A549 (cell line): ENCODE data around the gene PGA5. TPM values are rescaled to one million over a fixed set of nuclear protein-coding genes. Genes with fewer than 3 reads are reported as not detected.

Experiments
- ATAC-seq, 2 experiments: fragments of 200-7000 bp in 1 of 2; fragments of >200 bp in 1 of 2; cut with Nextera tagmentation in 1 of 2; cut with Tn5 transposase in 1 of 2; 3 replicates each; pipeline versions ENCODE4 v1.8.0 to v1.9.1; 2018 to 2020; ENCODE audit warnings: mild to moderate bottlenecking in 1 of 2, moderate library complexity in 1 of 2
- CTCF ChIA-PET: fragments of 300-600 bp; sonication (Branson Sonifier 250); formaldehyde crosslinking; extraction: SDS; loops from one replicate; lab custom pipeline; 2021; ENCODE audit warnings: antibody characterized with exemption, inconsistent platforms; lab: Yijun Ruan, JAX
- POLR2A ChIA-PET: fragments of 350-600 bp; formaldehyde crosslinking; extraction: SDS; loops from one replicate; lab custom pipeline; 2021; ENCODE audit warnings: antibody characterized with exemption, inconsistent platforms; lab: Yijun Ruan, JAX
- DNase-seq, 2 experiments: peaks; one replicate each; pipeline versions ENCODE4 v3.0.0 to v3.0.0-alpha.2; 2011 to 2016; ENCODE audit warnings: low read depth in 1 of 2, low spot score in 1 of 2
- FAIRE-seq: peaks from 2 replicates; lab custom pipeline; 2011; peaks lifted over from hg19 to GRCh38; lab: Jason Lieb, UNC
- H3K27ac ChIP-seq, 2 experiments: fragments of >200 bp; sonication (Bioruptor Twin); formaldehyde crosslinking; 3 replicates each; pipeline ENCODE4 v1.5.1; 2016 to 2017
- H3K4me1 ChIP-seq: fragments of >200 bp; sonication (Bioruptor Twin); formaldehyde crosslinking; 3 replicates; pipeline ENCODE4 v1.6.1; 2016
- H3K4me2 ChIP-seq: fragments of >200 bp; sonication (Bioruptor Twin); formaldehyde crosslinking; 3 replicates; pipeline ENCODE4 v1.6.1; 2016
- H3K4me3 ChIP-seq: fragments of >200 bp; sonication (Bioruptor Twin); formaldehyde crosslinking; 3 replicates; pipeline ENCODE4 v1.5.1; 2016
- H3K9me3 ChIP-seq: fragments of >200 bp; sonication (Bioruptor Twin); formaldehyde crosslinking; 3 replicates; pipeline ENCODE4 v1.6.1; 2016
- BHLHE40 ChIP-seq: IDR thresholded peaks from 2 replicates; pipeline ENCODE4 v1.6.1; 2012; ENCODE audit warnings: low read depth, low read length, inconsistent platforms
- CEBPB ChIP-seq, 2 experiments: fragments of >200 bp in 1 of 2; sonication (Bioruptor Twin) in 1 of 2; formaldehyde crosslinking in 1 of 2; IDR thresholded peaks; 2 replicates each; pipeline ENCODE4 v1.6.1; 2012 to 2016
- CHD2 ChIP-seq: fragments of 150-350 bp; IDR thresholded peaks from 2 replicates; pipeline ENCODE4 v1.6.1; 2014; ENCODE audit warnings: low read length; ENCODE audit not compliant: partially characterized antibody
- CTCF ChIP-seq: fragments of >200 bp; sonication (Bioruptor Twin); formaldehyde crosslinking; IDR thresholded peaks from 3 replicates; pipeline ENCODE4 v1.5.1; 2016
- EHF ChIP-seq: fragments of 250-450 bp; sonication (Bioruptor Pico); IDR thresholded peaks from 2 replicates; pipeline ENCODE4 v1.5.0; 2020; ENCODE audit warnings: mild to moderate bottlenecking
- EP300 ChIP-seq, 2 experiments: fragments of >200 bp; sonication (Bioruptor Twin); formaldehyde crosslinking; IDR thresholded peaks; 2 replicates in 1 of 2; 3 replicates in 1 of 2; pipeline ENCODE4 v1.6.1; 2016 to 2017
- ESRRA ChIP-seq: fragments of 150-350 bp; IDR thresholded peaks from 2 replicates; pipeline ENCODE4 v1.6.1; 2014; ENCODE audit warnings: mild to moderate bottlenecking, low read length, borderline replicate concordance
- FOSB ChIP-seq: fragments of 250-450 bp; sonication (Bioruptor Pico); IDR thresholded peaks from 2 replicates; pipeline ENCODE4 v1.5.0; 2020; ENCODE audit warnings: mild to moderate bottlenecking, moderate library complexity
- MAX ChIP-seq: IDR thresholded peaks from 2 replicates; pipeline ENCODE4 v1.6.1; 2012
- MYC ChIP-seq: IDR thresholded peaks from 2 replicates; pipeline ENCODE4 v1.6.1; 2012; ENCODE audit warnings: mild to moderate bottlenecking, inconsistent platforms, low read length, improper control_type of control experiment, borderline replicate concordance
- NPAS2 ChIP-seq: fragments of 250-450 bp; sonication (Bioruptor Pico); IDR thresholded peaks from 2 replicates; pipeline ENCODE4 v1.8.0; 2022; ENCODE audit warnings: mild to moderate bottlenecking, moderate library complexity, borderline replicate concordance
- PBX3 ChIP-seq: IDR thresholded peaks from 2 replicates; pipeline ENCODE4 v1.6.1; 2012
- PHF8 ChIP-seq: fragments of 200-600 bp; sonication (generic); IDR thresholded peaks from 2 replicates; pipeline ENCODE4 v1.6.1; 2016; ENCODE audit warnings: low read depth, mild to moderate bottlenecking, antibody characterized with exemption, moderate library complexity, borderline replicate concordance
- POLR2AphosphoS2 ChIP-seq: conservative IDR thresholded peaks from 2 replicates; pipeline ENCODE4 v1.6.1; 2012; ENCODE audit warnings: low read length, improper control_type of control experiment, inconsistent platforms
- RAD21 ChIP-seq, 2 experiments: fragments of >200 bp in 1 of 2; sonication (Bioruptor Twin) in 1 of 2; formaldehyde crosslinking in 1 of 2; IDR thresholded peaks in 1 of 2; conservative IDR thresholded peaks in 1 of 2; 2 replicates in 1 of 2; 3 replicates in 1 of 2; pipeline ENCODE4 v1.6.1; 2012 to 2018; ENCODE audit warnings: inconsistent platforms in 1 of 2
- REST ChIP-seq: fragments of 200-600 bp; sonication (generic); IDR thresholded peaks from 2 replicates; pipeline ENCODE4 v1.6.1; 2016; ENCODE audit warnings: antibody characterized with exemption, mild to moderate bottlenecking, moderate library complexity
- RFX5 ChIP-seq: fragments of 450-650 bp; IDR thresholded peaks from 2 replicates; pipeline ENCODE4 v1.7.1; 2014; ENCODE audit warnings: antibody characterized with exemption, mild to moderate bottlenecking, moderate library complexity
- SMC3 ChIP-seq: fragments of >200 bp; sonication (Bioruptor Twin); formaldehyde crosslinking; IDR thresholded peaks from 3 replicates; pipeline ENCODE4 v1.6.1; 2018; ENCODE audit warnings: inconsistent platforms
- SREBF2 ChIP-seq: fragments of 450-650 bp; IDR thresholded peaks from 2 replicates; pipeline ENCODE4 v1.6.1; 2014; ENCODE audit warnings: mild to moderate bottlenecking, moderate library complexity
- TFCP2L1 ChIP-seq: fragments of 250-450 bp; sonication (Bioruptor Pico); IDR thresholded peaks from 2 replicates; pipeline ENCODE4 v1.5.0; 2021; ENCODE audit warnings: mild to moderate bottlenecking
- TP53 ChIP-seq: fragments of 250-450 bp; sonication (Bioruptor Pico); IDR thresholded peaks from 2 replicates; pipeline ENCODE4 v1.5.0; 2021; ENCODE audit warnings: mild to moderate bottlenecking, moderate library complexity
- USF2 ChIP-seq: fragments of 450-650 bp; IDR thresholded peaks from 2 replicates; pipeline ENCODE4 v1.6.1; 2014; ENCODE audit warnings: antibody characterized with exemption
- ZC3H11A ChIP-seq: fragments of 450-650 bp; IDR thresholded peaks from 2 replicates; pipeline ENCODE4 v1.6.1; 2014; ENCODE audit warnings: antibody characterized with exemption, mild to moderate bottlenecking
- ZNF302 ChIP-seq: fragments of 250-450 bp; sonication (Bioruptor Pico); IDR thresholded peaks from 2 replicates; pipeline ENCODE4 v1.9.0; 2021; ENCODE audit warnings: inconsistent platforms, mild to moderate bottlenecking, moderate library complexity
- ZSCAN20 ChIP-seq: fragments of 250-450 bp; sonication (Bioruptor Pico); IDR thresholded peaks from 2 replicates; pipeline ENCODE4 v1.8.0; 2022; ENCODE audit warnings: mild to moderate bottlenecking, moderate library complexity
- WGBS: methylation state at CpG from one replicate; pipeline ENCODE4 v1.1.6; 2017; ENCODE audit errors: missing lambda C conversion rate; 5-methylcytosine and 5-hydroxymethylcytosine counted together
- polyA plus RNA-seq, 4 experiments: library from polyadenylated mRNA; depleted of rRNA in 3 of 4; stranded (reverse); fragments of >200 nt; fragmentation: RNase III in 1 of 4; extraction: RNeasy Plus Mini Kit Qiagen cat#74134 plus additional on column Dnase treatment in 1 of 4; gene quantifications; 2 replicates in 3 of 4; 3 replicates in 1 of 4; pipeline ENCODE4 v1.2.3, GENCODE V29; 2011 to 2017
- TF ChIP-seq, protein P1 (sequence below): fragments of >200 bp; sonication (Bioruptor Twin); formaldehyde crosslinking; IDR thresholded peaks from 2 replicates; pipeline ENCODE4 v1.6.1; 2016
- TF ChIP-seq, protein P2 (sequence below): IDR thresholded peaks from 2 replicates; pipeline ENCODE4 v1.6.1; 2012; ENCODE audit warnings: low read depth, borderline replicate concordance

Gene PGA5
- polyA plus RNA-seq, 2 of the 4 experiments (the other 2 are of a cell fraction) = not detected

DNA sequence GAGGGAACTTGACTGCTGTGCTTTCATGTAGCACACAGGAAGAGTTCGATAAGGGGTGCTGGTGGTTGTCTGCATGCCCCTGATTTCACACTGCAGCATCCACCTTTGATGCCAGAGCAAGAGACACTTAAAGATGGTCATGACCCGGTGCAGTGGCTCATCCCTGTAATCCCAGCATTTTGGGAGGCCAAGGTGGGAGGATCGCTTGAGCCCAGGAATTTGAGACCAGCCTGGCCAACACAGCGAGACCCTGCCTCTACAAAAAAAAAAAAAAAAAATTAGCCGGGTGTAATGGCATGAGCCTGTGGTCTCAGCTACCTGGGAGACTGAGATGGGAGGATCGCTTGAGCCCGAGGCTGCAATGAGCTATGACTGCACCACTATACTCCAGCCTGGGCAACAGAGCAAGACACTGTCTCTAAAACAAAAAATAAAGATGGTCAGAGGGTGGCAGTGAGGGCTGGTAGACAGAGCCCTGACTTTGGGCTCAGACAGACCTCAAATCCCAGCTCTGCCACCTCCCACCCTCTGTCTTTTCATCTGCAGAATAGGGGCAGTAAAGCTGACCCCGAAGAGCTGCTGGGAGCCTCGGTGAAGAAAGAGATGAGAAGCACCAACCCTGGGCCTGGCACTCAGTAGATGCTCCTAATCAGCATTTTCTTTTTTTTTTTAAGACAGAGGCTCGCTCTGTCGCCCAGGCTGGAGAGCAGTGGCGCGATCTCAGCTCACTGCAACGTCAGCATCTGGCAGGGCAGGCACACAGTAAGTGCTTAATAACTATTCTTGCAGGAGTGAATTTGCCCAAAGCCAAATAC, 36.4 kb downstream of the PGA5 start:
- Histone ChIP-seq H3K9me3 (no peaks in the 10 kb centered on the region), H3K4me3 (no peak overlapping the region), H3K27ac (no peak overlapping the region), H3K4me1 (peaks cover 3% of the 10 kb centered on the region; the same call in 1 of the 3 replicates), H3K4me2 (no peak overlapping the region)
- FAIRE-seq (no peak), ATAC-seq (no peak), DNase-seq (no peak)
- TF ChIP-seq EHF (CRISPR knock-in tag) (no peak), CTCF (no peak), EP300 (IDR thresholded peaks at IDR 0.05) (no peak), ZSCAN20 (CRISPR knock-in tag) (no peak), ESRRA (no peak), TFCP2L1 (CRISPR knock-in tag) (no peak), MYC (no peak), CEBPB (IDR thresholded peaks at IDR 0.05) (no peak), SMC3 (no peak), ZNF302 (CRISPR knock-in tag) (no peak), RAD21 (conservative IDR thresholded peaks at IDR 0.05 in 1 of 2, IDR thresholded peaks at IDR 0.05 in 1 of 2) (no peak), POLR2AphosphoS2 (no peak), SREBF2 (no peak), PHF8 (no peak), PBX3 (no peak), MAX (no peak)
- TF ChIP-seq, protein P1, sequence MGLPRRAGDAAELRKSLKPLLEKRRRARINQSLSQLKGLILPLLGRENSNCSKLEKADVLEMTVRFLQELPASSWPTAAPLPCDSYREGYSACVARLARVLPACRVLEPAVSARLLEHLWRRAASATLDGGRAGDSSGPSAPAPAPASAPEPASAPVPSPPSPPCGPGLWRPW = no peak
- POLR2A ChIA-PET = interaction anchor here (0.6 kb wide), 1 partner anchor 92 kb away, joined by 3 read pairs; no protein-coding TSS in a partner anchor
- CTCF ChIA-PET = interaction anchor here (0.9 to 2.2 kb wide), 3 partner anchors 23 to 108 kb away, joined by 4 to 9 read pairs (median 7); no protein-coding TSS in a partner anchor
- 67% methylated on average over 14 of the region's 14 CpGs for WGBS

DNA sequence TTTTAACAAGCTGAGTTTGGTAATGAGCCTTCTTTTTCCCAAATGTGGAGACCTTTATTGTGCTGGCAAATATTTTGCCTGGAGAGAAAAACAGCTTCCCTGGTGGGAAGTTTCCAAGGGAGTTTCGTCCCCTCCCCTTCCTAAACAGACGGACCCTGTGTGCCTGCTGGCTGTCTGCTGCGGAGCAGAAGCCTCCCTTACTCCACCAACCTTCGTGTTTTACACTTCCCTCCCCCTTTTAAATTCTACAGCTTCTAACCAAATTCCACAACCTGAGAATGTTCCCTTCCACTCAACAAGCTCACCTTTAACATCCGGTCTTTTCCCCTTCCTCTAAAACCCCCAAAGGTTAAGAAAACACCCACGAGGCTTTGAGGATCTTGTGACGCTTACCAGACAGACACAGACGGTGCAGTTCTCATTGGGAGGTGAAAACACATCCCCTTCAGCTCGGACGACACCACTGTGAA, 37.1 kb downstream of the PGA5 start:
- peaks cover 3% of the 10 kb centered on the region; the same call in 1 of the 3 replicates for H3K4me1 ChIP-seq
- CTCF ChIA-PET = interaction anchor here (0.9 to 2.2 kb wide), 3 partner anchors 24 to 107 kb away, joined by 4 to 9 read pairs (median 7); no protein-coding TSS in a partner anchor
- POLR2A ChIA-PET = interaction anchor here (0.6 kb wide), 1 partner anchor 92 kb away, joined by 3 read pairs; no protein-coding TSS in a partner anchor
- TF ChIP-seq EHF (CRISPR knock-in tag) (no peak), MYC (no peak), USF2 (no peak), REST (no peak), NPAS2 (CRISPR knock-in tag) (no peak), ZC3H11A (no peak), CEBPB (IDR thresholded peaks at IDR 0.05) (no peak), BHLHE40 (no peak), FOSB (CRISPR knock-in tag) (no peak), RFX5 (no peak), SREBF2 (no peak), TP53 (no peak), CHD2 (no peak)
- TF ChIP-seq, protein P2, sequence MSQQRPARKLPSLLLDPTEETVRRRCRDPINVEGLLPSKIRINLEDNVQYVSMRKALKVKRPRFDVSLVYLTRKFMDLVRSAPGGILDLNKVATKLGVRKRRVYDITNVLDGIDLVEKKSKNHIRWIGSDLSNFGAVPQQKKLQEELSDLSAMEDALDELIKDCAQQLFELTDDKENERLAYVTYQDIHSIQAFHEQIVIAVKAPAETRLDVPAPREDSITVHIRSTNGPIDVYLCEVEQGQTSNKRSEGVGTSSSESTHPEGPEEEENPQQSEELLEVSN = no peak

More for the DNA sequence above, 37.1 kb downstream of the PGA5 start:
- WGBS = 46% methylated on average over 10 of the region's 10 CpGs
- H3K9me3 ChIP-seq = no peaks in the 10 kb centered on the region
- FAIRE-seq (no peak), ATAC-seq (no peak), DNase-seq (no peak)
- H3K4me3 ChIP-seq = no peak overlapping the region
- no peak overlapping the region for H3K27ac ChIP-seq
- H3K4me2 ChIP-seq = no peak overlapping the region
